HG03196 (cell line): Measurements from ENCODE around the gene FANCC.
A peak's percentile ranks its signal among the peaks of the same experiment; 100 is the strongest.

Source experiments
- ATAC-seq: cut with Tn5 transposase; IDR thresholded peaks from one replicate; pipeline ENCODE4 v1.9.1; 2021; ENCODE audit not compliant: unreplicated experiment

Gene FANCC, protein sequence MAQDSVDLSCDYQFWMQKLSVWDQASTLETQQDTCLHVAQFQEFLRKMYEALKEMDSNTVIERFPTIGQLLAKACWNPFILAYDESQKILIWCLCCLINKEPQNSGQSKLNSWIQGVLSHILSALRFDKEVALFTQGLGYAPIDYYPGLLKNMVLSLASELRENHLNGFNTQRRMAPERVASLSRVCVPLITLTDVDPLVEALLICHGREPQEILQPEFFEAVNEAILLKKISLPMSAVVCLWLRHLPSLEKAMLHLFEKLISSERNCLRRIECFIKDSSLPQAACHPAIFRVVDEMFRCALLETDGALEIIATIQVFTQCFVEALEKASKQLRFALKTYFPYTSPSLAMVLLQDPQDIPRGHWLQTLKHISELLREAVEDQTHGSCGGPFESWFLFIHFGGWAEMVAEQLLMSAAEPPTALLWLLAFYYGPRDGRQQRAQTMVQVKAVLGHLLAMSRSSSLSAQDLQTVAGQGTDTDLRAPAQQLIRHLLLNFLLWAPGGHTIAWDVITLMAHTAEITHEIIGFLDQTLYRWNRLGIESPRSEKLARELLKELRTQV

GRCh38 chr9:95317119-95317892 lies at the start of gene FANCC:
Gene FANCC (minus strand): TSS chr9:95317709. CDS start chr9:95249291, 68,418 bp downstream.
- peak; percentile 71 for ATAC-seq

GRCh38 chr9:95366731-95367325 lies 49.3 kb upstream of the FANCC start:
- ATAC-seq: no peak

DNA sequence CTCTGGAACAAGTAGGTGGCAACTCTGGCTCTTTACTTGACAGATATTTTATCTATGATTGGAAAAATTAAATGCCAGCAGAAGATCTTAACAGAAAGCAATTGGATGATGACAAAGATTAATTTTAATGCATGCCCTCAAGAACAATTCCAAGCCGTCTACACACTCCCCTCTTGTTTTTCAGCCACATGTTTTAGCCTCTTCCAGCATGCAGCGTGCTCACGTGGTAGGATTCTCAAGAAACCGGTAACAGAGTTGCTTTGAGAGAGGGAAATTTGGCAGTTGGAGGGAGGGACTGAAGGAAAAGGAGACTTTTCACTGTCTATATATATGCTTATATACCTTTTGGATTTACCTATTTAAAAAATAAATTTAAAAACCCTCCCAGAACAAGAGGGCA lies 48.3 kb upstream of the FANCC start:
- ATAC-seq: no peak

DNA sequence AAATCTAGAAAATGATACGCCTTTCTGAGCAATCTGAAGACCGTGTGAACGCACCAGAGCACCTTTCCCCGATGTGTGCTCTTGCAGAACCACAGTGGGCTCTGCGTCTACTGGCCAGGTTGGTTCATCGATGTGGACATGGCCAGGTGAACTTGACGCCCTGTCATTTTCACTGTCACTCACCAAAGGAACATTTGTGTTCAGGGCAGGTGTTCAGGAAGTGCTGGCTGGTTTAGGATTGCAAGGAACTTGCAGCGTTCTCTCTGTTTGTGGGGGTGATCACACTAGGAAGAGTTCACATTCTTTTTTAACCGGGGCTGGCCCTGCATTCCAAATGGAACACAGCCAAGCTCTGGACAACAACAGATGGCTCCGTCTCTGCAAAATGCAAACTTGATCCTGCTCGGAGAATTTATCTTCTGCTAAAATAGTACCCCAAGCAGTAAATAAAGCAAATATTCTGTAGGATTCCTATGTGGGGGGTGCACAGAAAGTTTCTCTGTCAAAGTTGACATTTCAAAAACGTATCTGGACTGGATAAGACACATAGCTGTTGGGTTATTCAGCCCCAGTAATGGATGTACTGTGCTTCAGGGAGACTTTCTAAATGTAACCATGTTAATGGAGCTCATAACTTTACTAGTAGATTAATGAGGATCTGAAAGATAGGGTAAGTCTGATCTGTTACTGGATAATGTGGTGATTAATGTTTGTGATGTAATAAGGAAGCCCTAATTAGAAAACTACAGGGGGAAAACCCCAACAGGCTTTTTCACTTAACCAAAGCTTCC lies 45.7 kb upstream of the FANCC start:
- ATAC-seq: no peak

- ATAC-seq: no peak
These were observed 43.4 kb upstream of the FANCC start for GRCh38 chr9:95360866-95361265.

GRCh38 chr9:95357316-95357715 lies 39.8 kb upstream of the FANCC start:
- ATAC-seq: no peak

GRCh38 chr9:95355500-95355899 lies 38.0 kb upstream of the FANCC start:
- ATAC-seq: no peak

- no peak for ATAC-seq
These were observed 33.5 kb upstream of the FANCC start for GRCh38 chr9:95351051-95351450.

- ATAC-seq: no peak
These were observed 32.8 kb upstream of the FANCC start for GRCh38 chr9:95350266-95350665.

DNA sequence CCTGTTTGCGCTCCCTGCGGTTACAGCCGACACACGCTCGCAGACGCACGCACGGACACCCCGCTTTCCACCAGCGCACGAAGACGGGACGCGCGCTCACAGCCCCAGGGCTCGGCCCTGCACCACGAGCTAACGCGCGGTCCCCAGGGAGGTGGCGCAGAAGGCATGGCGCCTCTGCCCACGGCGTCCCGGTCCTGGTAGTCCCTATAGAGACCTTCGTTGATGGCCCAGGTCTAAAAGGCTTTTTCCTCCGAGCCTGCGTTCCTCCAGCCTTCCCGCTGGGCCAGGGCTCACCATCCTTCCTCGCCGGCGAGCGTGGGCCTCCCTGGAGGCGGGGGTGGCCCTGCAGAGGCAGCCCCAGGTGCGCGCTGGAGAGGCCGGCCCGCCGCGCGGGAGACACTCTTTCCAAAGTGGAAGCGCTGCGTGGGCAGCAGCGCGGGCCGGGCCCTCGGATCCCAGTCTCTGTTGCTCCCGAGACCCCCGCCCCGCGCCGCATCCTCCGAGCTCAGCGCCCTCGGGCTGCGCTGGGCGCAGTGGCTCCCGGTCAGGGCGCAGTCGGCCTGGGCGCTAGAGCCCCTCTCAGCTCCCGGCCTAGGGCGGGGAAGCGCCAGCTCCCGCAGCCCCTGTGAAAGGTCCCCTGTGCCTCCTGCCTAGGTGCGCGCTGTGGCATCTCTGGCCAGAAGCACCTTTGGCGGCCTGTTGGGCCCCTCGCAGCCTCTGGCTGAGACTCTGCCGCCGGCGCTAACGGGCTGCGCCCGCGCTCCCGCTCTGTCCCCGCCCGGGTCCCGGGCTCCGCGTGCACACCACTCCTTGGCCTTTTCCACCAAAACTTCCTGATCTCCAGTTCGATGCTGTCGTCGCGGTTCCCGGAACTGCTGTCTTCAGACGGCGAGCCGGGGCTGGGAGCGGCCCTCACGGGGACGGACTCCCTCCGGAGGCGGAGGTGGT lies 31.9 kb upstream of the FANCC start:
- ATAC-seq: no peak

DNA sequence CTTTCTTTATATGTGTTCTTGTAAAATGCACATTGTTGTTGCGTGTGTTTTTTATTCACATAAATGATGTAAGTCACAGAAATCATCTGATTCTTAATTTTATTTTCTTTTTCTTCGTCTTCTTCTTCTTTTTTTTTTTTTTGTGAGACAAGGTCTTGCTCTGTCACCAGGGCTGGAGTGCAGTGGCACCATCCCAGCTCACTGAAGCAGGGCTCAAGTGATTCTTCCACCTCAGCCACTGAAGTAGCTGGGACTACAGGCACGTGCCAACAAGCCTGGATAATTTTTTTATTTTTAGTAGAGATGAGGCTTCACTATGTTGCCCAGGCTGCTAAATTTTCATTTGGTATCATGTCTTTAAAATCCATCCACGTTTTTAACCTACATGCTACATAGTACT lies 28.5 kb upstream of the FANCC start:
- ATAC-seq: no peak

DNA sequence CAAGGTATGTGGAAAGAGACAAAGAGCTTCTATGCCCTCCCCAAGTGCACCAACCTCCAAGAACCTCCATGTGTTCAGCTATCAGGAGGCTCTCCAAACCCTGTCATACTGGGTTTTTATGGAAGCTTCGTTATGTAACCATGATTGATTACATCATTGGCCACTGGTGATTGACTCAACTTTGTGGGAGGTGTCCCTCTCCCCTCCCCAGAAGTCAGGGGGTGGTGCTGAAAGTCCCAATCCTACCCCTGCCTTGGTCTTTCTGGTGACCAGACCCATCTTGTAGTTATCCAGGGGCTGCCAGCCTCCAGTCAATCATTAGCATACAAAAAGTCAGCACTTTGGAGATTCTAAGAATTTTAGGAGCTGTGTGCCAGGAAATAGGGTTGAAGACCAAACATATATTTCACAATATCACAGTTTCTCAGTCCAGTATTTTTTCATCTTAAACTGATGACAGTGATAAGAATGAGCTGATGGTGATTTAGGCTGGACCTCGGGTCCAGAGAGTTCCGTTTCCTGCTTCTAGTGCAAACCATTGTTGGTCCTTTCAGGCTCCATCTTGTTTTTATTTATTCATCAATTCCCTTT lies 27.3 kb upstream of the FANCC start:
- ATAC-seq: no peak

GRCh38 chr9:95343725-95344287 lies 26.3 kb upstream of the FANCC start:
- no peak for ATAC-seq

- no peak for ATAC-seq
These were observed 25.1 kb upstream of the FANCC start for GRCh38 chr9:95342571-95342970.

- ATAC-seq: no peak
These were observed 23.9 kb upstream of the FANCC start for GRCh38 chr9:95341293-95341962.

GRCh38 chr9:95338243-95338642 lies 20.7 kb upstream of the FANCC start:
- no peak for ATAC-seq

DNA sequence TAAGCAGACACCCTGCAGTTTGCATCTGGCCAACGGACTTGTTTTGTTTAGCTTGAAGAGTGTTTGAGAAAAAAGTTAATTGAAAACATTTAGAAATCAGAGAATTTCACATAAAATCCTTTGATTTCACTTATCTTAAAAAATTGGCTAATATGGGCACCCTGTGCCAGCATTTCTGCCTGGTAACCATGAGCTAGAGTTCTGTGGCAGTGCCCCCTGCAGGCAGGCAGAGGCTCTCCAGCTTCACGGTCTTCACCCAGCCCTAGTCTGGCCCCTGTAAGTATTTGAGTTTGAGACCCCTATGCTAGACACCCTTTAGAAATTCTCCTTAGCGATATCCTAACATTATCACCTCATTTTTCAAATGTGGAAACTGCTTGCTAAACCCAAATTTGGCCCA lies 18.8 kb upstream of the FANCC start:
- no peak for ATAC-seq

DNA sequence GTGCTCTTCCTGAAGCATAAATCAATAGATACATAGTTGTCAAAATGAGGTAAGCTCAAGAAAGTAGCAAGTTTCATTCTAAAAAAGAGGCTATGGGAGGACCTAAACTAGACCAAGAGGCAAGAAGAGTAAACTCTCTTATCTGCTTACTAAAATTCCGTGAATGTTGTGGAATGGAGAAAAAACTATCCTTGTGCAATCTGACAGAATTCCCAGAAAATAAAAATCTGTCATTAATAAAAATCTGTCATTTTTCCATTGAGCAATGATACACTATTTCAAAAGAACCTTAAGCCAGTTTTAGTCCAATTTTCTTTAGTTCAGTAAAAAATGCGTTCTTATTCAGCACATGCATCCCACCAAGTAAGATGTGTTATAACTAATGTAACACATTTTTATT lies 15.9 kb upstream of the FANCC start:
- no peak for ATAC-seq
